Measurements from ENCODE around the gene VWC2. TPM values are rescaled to one million over a fixed set of nuclear protein-coding genes. Genes with fewer than 3 reads are reported as not detected.

The VWC2 gene
- total and polyA plus RNA-seq, 10 of the 15 experiments (the other 5 are each of a cell fraction or from before 2014, with no cell fraction given) = 0.01 to 0.06 (median 0.03) TPM; not detected in 7

DNA sequence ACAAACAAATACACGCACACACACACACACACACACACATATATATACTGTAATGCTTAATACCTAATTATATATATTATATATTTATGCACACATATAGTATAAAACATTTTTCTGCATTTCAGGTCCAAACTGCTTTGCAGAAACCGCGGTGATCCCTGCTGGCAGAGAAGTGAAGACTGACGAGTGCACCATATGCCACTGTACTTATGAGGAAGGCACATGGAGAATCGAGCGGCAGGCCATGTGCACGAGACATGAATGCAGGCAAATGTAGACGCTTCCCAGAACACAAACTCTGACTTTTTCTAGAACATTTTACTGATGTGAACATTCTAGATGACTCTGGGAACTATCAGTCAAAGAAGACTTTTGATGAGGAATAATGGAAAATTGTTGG is 138.5 kb downstream of the VWC2 start:
- Histone ChIP-seq H3K9me3 (replicated peaks; ENCODE audit: control insufficient read depth, insufficient read depth, low read length) (no peaks in the 10 kb centered on the region), H3K4me1 (ENCODE audit: control insufficient read depth, insufficient read depth, low read length) (no peaks in the 10 kb centered on the region), H2AFZ (ENCODE audit: control insufficient read depth, low read depth, low read length) (no peak overlapping the region), H3K27ac (ENCODE audit: control insufficient read depth, insufficient read depth) (no peak overlapping the region), H3K27me3 (replicated peaks in 1 of 2; ENCODE audit: control insufficient read depth in 2 of 2, insufficient read depth in 2 of 2, low read length in 1 of 2) (no peaks in the 10 kb centered on the region), H4K20me1 (ENCODE audit: control insufficient read depth, insufficient read depth) (no peaks in the 10 kb centered on the region), H3K9ac (ENCODE audit: control insufficient read depth, insufficient read depth, low read length) (no peak overlapping the region), H3K4me2 (ENCODE audit: control insufficient read depth, insufficient read depth) (no peak overlapping the region), H3K36me3 (ENCODE audit: control insufficient read depth in 2 of 2, insufficient read depth in 2 of 2, low read length in 1 of 2) (no peaks in the 10 kb centered on the region), H3K79me2 (ENCODE audit: control insufficient read depth, insufficient read depth, low read length) (no peaks in the 10 kb centered on the region), H3K4me3 (no peak overlapping the region)
- POLR2A ChIA-PET = no interaction called here
- RAD21 ChIA-PET (ENCODE audit: unreplicated experiment) = no interaction called here
- FAIRE-seq = no peak
- no peak for DNase-seq (ENCODE audit: low read depth, low spot score)
- CTCF ChIA-PET = no interaction called here
- WGBS (ENCODE audit: insufficient coverage, insufficient replicate concordance, low lambda C conversion rate, missing lambda C conversion rate) = 47% methylated on average over 8 of the region's 8 CpGs
- in situ Hi-C loops (cut with MboI) = no loop called here
- no TSS peak for BruUV-seq (replicated peaks)
- intact Hi-C loops (cut with micrococcal nuclease; ENCODE audit: unreplicated experiment) = no loop called here
- SMC1A ChIA-PET (ENCODE audit: uncharacterized antibody, unreplicated experiment) = no interaction called here
- no peak for ATAC-seq
- TF ChIP-seq, protein P1, sequence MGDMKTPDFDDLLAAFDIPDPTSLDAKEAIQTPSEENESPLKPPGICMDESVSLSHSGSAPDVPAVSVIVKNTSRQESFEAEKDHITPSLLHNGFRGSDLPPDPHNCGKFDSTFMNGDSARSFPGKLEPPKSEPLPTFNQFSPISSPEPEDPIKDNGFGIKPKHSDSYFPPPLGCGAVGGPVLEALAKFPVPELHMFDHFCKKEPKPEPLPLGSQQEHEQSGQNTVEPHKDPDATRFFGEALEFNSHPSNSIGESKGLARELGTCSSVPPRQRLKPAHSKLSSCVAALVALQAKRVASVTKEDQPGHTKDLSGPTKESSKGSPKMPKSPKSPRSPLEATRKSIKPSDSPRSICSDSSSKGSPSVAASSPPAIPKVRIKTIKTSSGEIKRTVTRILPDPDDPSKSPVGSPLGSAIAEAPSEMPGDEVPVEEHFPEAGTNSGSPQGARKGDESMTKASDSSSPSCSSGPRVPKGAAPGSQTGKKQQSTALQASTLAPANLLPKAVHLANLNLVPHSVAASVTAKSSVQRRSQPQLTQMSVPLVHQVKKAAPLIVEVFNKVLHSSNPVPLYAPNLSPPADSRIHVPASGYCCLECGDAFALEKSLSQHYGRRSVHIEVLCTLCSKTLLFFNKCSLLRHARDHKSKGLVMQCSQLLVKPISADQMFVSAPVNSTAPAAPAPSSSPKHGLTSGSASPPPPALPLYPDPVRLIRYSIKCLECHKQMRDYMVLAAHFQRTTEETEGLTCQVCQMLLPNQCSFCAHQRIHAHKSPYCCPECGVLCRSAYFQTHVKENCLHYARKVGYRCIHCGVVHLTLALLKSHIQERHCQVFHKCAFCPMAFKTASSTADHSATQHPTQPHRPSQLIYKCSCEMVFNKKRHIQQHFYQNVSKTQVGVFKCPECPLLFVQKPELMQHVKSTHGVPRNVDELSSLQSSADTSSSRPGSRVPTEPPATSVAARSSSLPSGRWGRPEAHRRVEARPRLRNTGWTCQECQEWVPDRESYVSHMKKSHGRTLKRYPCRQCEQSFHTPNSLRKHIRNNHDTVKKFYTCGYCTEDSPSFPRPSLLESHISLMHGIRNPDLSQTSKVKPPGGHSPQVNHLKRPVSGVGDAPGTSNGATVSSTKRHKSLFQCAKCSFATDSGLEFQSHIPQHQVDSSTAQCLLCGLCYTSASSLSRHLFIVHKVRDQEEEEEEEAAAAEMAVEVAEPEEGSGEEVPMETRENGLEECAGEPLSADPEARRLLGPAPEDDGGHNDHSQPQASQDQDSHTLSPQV (IDR thresholded peaks at IDR 0.05) = no peak
- no peak for TF ChIP-seq HDGF (IDR thresholded peaks at IDR 0.05)
- TF ChIP-seq, protein P2, sequence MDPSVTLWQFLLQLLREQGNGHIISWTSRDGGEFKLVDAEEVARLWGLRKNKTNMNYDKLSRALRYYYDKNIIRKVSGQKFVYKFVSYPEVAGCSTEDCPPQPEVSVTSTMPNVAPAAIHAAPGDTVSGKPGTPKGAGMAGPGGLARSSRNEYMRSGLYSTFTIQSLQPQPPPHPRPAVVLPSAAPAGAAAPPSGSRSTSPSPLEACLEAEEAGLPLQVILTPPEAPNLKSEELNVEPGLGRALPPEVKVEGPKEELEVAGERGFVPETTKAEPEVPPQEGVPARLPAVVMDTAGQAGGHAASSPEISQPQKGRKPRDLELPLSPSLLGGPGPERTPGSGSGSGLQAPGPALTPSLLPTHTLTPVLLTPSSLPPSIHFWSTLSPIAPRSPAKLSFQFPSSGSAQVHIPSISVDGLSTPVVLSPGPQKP (IDR thresholded peaks at IDR 0.05; ENCODE audit: low read depth, low read length) = no peak
- TF ChIP-seq EZH2 (IDR thresholded peaks at IDR 0.05; ENCODE audit: borderline replicate concordance, control insufficient read depth, low read depth, low read length) = no peak
- no peak for TF ChIP-seq ZNF24 (IDR thresholded peaks at IDR 0.05)
- TF ChIP-seq POU2F2 (IDR thresholded peaks at IDR 0.05; ENCODE audit: borderline replicate concordance, low read depth, low read length) = no peak
- TF ChIP-seq, protein P3, sequence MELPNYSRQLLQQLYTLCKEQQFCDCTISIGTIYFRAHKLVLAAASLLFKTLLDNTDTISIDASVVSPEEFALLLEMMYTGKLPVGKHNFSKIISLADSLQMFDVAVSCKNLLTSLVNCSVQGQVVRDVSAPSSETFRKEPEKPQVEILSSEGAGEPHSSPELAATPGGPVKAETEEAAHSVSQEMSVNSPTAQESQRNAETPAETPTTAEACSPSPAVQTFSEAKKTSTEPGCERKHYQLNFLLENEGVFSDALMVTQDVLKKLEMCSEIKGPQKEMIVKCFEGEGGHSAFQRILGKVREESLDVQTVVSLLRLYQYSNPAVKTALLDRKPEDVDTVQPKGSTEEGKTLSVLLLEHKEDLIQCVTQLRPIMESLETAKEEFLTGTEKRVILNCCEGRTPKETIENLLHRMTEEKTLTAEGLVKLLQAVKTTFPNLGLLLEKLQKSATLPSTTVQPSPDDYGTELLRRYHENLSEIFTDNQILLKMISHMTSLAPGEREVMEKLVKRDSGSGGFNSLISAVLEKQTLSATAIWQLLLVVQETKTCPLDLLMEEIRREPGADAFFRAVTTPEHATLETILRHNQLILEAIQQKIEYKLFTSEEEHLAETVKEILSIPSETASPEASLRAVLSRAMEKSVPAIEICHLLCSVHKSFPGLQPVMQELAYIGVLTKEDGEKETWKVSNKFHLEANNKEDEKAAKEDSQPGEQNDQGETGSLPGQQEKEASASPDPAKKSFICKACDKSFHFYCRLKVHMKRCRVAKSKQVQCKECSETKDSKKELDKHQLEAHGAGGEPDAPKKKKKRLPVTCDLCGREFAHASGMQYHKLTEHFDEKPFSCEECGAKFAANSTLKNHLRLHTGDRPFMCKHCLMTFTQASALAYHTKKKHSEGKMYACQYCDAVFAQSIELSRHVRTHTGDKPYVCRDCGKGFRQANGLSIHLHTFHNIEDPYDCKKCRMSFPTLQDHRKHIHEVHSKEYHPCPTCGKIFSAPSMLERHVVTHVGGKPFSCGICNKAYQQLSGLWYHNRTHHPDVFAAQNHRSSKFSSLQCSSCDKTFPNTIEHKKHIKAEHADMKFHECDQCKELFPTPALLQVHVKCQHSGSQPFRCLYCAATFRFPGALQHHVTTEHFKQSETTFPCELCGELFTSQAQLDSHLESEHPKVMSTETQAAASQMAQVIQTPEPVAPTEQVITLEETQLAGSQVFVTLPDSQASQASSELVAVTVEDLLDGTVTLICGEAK (IDR thresholded peaks at IDR 0.05; ENCODE audit: borderline replicate concordance) = no peak
- TF ChIP-seq RFX5 (IDR thresholded peaks at IDR 0.05; ENCODE audit: low read depth, low read length) = no peak
- no peak for TF ChIP-seq SREBF2 (IDR thresholded peaks at IDR 0.05; ENCODE audit: low read length)
- TF ChIP-seq, protein P4, sequence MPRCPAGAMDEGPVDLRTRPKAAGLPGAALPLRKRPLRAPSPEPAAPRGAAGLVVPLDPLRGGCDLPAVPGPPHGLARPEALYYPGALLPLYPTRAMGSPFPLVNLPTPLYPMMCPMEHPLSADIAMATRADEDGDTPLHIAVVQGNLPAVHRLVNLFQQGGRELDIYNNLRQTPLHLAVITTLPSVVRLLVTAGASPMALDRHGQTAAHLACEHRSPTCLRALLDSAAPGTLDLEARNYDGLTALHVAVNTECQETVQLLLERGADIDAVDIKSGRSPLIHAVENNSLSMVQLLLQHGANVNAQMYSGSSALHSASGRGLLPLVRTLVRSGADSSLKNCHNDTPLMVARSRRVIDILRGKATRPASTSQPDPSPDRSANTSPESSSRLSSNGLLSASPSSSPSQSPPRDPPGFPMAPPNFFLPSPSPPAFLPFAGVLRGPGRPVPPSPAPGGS (IDR thresholded peaks at IDR 0.05; ENCODE audit: borderline replicate concordance, insufficient read depth, low read depth, low read length, poor library complexity, severe bottlenecking) = no peak
- TF ChIP-seq PAX8 (IDR thresholded peaks at IDR 0.05) = no peak
- no peak for TF ChIP-seq RAD51 (IDR thresholded peaks at IDR 0.05)
- TF ChIP-seq ZNF622 (IDR thresholded peaks at IDR 0.05) = no peak
- no peak for TF ChIP-seq SIN3A (IDR thresholded peaks at IDR 0.05; ENCODE audit: low read depth, low read length)
- TF ChIP-seq CBX5 (IDR thresholded peaks at IDR 0.05; ENCODE audit: low read depth) = no peak
- TF ChIP-seq SMC3 (IDR thresholded peaks at IDR 0.05; ENCODE audit: borderline replicate concordance, low read length) = no peak
